ENCODE results near the gene MSANTD1.

Gene MSANTD1

DNA sequence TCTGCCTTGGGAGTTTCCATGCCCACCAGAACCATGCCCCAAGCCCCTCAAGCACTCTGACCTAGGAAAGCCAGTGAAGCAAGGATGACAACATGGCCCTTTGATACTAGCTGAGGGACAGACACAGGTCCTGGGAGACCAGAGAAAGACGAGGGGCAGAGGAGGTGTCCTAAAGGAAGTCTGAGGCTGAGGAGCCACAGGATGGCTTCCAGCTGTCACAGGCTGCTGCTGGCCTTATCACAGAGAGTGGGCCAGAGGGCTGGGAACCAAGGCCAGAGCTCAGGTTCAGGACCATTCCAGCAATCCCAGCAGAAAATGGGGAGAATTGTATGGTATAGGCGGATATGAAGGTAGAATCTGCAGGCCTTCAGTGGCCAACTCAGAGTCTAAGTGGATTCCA lies 31.7 kb upstream of the MSANTD1 start:
- DNase-seq: no peak

- no peak for DNase-seq
These were observed 31.2 kb upstream of the MSANTD1 start for GRCh38 chr4:3217771-3218170.

DNA sequence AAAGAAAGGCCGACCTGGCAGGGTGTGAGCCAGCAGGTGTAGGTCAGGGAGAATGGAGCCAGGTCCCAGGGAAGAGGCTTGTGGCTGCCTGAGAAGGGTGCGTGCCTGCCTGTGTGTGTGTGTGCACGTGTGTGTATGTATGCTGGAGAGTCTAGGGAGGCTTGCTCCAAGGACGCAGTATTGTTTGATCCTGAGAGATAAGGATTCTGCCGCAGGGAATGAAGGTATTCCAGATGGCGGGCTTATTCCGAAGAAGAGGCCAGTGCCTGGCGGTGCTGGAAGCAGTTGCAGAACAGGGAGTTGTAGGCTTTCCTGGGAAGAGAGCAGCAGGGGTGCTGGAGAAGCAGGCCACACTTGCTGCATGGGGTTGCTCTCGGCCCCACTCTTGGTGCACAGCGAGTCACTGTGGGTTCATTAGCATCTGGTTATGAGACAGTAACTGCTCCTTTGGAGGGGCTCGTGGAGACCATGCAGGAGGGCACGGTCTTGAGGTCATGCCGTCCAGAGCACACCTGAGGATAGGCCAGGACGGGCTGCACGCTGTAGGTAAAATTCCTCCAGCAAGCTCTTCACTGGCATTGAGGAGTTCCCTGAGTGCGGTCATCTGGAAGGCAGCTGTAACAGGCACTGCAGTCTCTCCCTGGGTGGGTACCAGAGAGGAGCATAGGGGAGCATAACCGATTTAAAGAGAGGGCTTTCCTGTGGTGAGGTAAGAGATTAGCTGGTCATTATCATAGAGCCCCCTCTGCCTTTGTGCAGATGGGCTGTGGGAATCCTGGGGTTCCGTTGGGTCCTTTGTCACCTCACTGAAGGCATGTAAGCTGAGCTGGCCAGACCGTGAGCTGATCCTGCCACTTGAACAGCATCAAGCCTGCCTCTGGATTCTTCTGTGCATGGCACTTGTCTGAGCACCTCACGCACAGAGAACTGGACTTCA lies 29.9 kb upstream of the MSANTD1 start:
- DNase-seq: no peak

- no peak for DNase-seq
These were observed 29.0 kb upstream of the MSANTD1 start for GRCh38 chr4:3219761-3220475.

DNA sequence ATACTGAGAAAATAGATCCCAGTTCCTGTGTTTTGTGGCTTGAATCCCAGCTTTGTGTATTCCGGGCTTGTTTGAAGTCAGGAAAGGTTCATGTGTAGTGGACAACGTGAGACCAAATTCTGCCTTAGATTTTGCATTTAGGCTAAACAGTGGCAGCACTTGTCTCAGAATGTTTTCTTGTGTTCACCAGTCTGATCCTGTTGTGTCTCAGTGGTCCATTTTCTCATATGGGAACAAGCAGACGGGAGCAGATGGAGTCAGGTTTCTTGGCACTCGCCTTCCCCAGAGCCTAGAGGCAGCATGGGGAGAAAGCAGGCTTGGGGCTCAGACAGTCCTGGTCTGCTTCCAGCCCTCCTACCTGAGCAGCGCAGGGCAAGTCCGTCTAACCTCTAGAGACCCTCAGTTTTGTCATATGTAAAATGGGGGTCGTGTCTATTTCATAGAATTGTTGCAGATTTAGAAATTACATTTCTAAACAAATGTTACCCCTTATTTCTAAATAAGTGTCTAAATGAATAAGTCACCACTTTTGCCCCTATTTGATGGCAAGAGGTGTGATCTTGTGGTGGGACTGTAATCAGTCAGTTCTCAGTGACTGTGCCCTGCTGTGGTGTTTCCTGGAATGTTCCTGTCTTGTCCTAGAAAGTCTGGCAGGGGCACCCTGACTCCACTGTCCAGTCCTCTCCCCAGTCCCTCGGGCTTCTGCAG lies 28.3 kb upstream of the MSANTD1 start:
- no peak for DNase-seq

GRCh38 chr4:3221184-3221494 lies 27.8 kb upstream of the MSANTD1 start:
- no peak for DNase-seq

DNA sequence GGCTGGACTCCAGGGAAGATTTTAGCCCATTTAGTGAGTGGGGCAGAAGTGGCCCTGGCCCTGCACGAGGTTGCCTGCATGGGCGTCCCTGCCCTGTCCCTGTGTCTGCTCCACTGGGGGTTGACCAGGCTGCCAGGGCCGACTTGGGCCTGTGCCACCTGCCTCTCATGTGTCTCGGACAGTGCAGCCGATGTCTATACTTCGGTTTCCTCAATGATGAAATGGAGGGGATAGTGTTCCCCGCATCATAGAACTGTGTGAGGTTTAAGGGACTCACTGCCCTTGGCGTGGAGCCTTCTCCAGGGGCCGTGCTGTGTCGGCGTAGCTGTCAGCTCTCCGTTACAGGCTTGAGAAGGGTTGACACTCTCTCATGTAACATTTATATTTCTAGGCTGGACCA lies 27.0 kb upstream of the MSANTD1 start:
- DNase-seq: no peak

DNA sequence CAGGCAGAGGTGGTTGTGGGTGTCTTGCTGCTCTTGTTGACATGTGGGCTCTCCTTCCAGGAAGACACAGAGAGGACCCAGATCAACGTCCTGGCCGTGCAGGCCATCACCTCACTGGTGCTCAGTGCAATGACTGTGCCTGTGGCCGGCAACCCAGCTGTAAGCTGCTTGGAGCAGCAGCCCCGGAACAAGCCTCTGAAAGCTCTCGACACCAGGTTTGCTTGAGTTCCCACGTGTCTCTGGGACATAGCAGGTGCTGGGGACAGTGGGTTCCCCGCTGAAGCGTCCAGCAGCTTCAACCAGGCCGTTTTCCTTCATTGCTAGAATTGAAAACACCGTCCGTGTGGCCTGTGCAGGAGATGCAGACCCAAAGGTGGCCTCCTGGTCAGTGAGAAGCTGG lies 25.6 kb upstream of the MSANTD1 start:
- no peak for DNase-seq

GRCh38 chr4:3223956-3224748 lies 24.8 kb upstream of the MSANTD1 start:
- DNase-seq: no peak

- no peak for DNase-seq
These were observed 23.7 kb upstream of the MSANTD1 start for GRCh38 chr4:3225071-3225850.

- no peak for DNase-seq
These were observed 23.0 kb upstream of the MSANTD1 start for GRCh38 chr4:3225936-3226335.

DNA sequence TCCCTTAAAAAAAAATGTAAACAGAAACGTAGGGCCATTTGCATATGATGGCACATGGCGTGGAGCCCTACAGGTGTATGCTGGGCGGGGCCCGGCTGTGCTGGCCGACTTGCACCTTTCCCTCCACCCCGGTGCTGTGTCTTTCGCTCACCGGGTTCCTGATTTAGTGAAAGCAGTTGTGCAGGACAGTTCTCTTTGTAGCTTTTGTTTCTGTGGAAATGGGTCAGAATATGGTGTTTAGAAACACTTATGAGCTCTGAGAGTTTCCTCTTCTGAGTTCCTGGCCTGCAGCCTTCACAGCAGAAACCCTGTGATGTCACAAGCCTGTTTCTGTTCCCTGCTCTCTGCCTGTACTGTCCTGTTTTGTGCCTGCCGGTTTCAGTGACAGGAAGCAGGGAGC lies 22.5 kb upstream of the MSANTD1 start:
- DNase-seq: no peak

DNA sequence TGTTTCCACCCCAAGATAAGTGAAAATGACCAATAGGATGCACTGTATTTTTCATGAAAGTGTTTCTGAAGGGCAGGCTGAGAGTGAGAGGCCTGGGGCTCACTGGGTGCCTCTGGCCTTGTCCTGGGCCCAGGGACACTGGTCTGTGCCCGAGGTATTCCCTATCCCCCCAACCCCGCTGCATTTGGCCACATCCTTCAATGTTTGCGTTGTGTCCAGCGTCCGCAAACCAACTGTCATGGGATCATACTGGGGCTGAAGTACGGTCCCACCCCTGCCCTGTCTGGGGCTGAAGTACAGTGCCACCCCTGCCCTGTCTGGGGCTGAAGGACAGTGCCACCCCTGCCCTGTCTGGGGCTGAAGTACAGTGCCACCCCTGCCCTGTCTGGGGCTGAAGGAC lies 22.0 kb upstream of the MSANTD1 start:
- DNase-seq: no peak

DNA sequence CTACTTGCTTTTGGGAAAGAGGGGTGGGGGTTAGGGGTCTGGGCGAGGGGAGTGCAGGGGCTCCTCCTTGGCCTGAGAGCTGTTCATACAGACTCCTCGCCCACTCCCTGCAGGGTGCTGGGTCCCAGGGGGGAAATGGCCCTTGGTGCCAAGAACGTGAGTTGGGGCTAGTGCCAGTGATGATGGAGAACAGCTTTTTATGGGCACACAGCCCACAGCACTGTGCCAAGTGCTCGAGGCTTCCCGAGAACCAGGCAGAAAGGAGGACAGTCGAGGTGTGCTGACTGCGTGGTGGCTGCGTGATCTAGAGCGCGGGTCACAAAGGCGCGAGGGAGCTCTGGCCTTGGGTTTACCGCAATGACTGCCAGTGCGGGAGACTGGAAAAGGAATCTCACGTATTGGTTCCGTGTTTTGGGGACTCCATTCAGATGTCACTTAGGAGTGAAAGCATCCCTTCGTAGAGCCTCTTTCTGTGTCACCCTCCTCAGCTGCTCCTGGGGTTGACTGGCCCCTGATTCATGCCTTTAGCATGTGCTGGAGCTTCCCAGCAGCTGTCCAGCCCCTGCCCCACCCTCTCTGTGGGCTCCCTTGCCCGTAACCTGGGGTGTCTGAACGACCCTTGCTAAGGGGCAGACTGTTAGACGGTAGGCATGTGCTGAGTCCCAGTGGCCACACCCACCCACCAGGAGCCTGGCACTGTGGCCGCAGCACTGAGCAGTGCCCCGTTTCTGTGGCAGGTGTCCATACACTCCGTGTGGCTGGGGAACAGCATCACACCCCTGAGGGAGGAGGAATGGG lies 20.9 kb upstream of the MSANTD1 start:
- DNase-seq: no peak

DNA sequence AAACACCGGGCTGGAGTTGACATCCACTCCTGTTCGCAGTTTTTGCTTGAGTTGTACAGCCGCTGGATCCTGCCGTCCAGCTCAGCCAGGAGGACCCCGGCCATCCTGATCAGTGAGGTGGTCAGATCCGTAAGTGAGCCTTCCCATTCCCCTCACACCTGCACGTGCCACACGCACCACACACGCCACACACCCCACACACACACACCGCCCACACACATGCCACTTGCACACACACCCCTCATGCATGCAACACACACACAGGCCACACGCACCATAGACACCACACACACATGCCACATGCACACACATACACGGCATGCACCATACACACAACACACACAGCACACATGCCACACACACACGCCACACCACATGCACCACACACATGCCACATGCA lies 20.1 kb upstream of the MSANTD1 start:
- DNase-seq: no peak

GRCh38 chr4:3229328-3229727 lies 19.6 kb upstream of the MSANTD1 start:
- no peak for DNase-seq

DNA sequence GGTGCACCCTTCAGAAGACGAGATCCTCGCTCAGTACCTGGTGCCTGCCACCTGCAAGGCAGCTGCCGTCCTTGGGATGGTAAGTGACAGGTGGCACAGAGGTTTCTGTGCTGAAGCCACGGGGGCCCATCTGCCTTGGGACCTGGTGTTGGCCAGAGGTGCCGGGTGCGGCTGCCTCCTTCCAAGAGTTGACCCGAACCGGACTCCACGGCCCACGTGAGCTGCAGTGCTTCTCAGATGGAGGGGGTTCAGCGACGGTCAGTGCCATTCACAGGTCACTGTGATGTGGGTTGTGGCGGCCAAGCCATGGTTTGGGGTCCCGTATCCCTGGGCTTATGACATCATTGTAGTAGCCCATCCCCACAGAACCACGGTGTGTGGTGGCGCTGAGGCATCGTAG lies 19.0 kb upstream of the MSANTD1 start:
- no peak for DNase-seq

DNA sequence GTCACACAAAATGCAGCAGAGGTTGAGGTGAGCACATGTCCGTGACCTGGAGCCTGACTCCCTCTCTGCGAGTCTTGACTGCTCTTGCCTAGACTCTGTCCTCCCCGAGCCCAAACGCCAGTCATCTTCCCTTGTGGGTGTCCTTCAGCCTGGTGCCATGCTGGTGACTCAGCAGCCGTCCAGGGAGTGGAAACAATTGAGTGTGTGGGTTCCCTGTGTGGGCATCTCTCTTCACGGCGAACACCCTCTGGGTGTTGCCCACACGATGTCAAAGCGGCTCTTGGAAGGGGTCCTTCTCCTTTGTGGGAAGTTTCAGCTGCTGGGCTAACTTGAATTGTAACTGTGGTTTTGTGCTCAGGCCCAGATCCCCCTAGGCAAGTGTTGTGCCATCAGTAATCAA lies 17.5 kb upstream of the MSANTD1 start:
- no peak for DNase-seq

DNA sequence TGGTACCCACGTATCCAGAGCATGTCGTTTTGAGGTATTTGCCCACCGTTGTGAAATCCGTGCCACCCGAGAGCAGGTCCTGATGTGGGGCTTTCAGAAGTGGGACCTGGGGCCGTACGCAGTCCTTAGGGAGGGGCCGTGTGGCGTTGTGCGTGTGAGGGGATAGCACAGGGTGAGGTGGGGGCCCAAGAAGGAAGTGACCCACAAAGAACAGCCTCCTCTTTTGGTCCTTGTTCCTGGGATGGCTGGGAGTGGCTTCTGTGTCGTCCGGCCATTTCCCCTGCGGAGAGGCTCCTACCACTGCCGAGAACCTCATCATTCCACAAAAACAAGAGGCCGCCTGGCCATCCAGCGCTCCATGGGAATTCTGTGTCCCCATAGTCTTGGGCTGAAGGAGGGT lies 17.0 kb upstream of the MSANTD1 start:
- DNase-seq: no peak

DNA sequence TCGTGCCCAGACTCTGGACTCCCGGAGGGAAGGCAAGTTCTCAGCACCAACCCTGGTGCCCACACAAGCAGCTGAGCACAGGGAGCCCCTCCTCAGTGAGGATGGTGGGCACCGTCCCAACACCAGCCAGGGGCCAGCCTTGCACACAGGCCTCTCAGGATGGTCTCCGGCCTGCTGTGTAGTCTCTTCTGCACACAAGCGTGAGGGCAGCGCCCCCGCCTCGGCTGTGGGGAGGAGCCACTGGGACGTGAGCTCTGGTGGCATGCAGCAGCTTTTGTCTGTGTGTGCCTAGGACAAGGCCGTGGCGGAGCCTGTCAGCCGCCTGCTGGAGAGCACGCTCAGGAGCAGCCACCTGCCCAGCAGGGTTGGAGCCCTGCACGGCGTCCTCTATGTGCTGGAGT lies 16.1 kb upstream of the MSANTD1 start:
- DNase-seq: no peak

DNA sequence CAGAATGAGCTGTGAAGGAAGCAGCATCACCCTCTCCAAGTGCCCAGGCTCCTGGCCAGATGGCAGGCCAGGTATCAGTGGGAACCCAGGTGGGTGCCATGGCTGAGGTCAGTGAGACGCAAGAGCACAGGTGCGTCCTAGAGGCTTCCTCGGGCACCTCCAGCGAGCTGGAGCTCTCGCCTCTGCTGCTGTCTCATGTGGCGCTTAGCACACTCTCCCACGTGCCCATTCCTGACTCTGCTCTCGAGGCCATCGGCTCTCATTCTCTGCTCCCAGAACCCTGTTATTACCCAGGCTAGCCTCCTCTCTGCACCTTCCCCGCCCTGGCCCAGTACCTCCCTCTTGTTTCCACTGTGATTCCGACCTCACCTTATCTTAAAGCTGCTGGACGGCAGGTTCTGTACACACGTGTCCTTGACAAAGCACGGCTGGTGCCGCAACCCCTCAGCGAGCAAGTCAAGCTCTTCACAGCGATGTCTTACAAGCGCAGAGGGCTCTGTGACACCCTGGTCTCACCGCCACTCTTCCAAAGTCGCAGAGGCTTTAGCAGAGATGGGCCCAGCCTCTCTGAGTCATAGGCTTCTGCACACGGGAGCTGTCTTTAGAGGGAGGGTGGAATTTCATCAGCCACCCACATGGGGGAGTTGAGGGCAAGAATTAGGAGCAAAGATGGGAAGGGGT lies 15.4 kb upstream of the MSANTD1 start:
- no peak for DNase-seq
